ENCODE measurements around the gene TOM1L2. TPM values are rescaled to one million over a fixed set of nuclear protein-coding genes. Genes with fewer than 3 reads are reported as not detected.
A peak's percentile ranks its signal among the peaks of the same experiment; 100 is the strongest.

Gene TOM1L2
- total and polyA plus RNA-seq, 2 experiments from 2014 or later: 21.5 to 29.6 TPM

DNA sequence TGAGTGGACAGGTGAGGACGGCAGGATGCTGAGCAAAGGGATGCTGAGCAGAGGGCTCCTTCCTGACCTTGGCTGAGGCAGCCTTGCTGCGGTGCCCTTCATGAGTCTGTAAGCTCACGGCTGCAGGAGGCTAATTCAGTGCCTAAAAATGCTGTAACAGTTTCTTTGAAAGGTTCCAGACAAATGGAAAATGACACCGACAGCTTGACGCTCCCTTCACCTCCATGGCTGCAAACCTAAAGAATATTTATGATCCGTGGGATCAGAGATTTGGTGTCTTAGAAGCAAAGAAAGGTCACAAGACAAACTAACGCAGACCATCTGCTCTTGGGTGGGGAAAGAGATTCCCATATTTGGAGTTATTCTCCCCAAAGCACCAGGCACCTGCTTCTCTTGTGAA lies 28.0 kb downstream of the TOM1L2 start:
- no peaks in the 10 kb centered on the region for H3K9me2 ChIP-seq (replicated peaks; ENCODE audit: insufficient read depth)
- 41% methylated on average over 7 of the region's 7 CpGs for whole genome bisulfite sequencing (ENCODE audit: low lambda C conversion rate, missing lambda C conversion rate)
- peaks cover 56% of the 10 kb centered on the region for H3K4me1 ChIP-seq (ENCODE audit: insufficient read depth)
- DNase-seq (ENCODE audit: low spot score): no peak
- no peak for TF ChIP-seq EZH2phosphoT487 (IDR thresholded peaks at IDR 0.05; ENCODE audit: low read depth, severe bottlenecking, unreplicated experiment)
- TF ChIP-seq EZH2 (IDR thresholded peaks at IDR 0.05; ENCODE audit: borderline replicate concordance): no peak
- TF ChIP-seq, protein P1, sequence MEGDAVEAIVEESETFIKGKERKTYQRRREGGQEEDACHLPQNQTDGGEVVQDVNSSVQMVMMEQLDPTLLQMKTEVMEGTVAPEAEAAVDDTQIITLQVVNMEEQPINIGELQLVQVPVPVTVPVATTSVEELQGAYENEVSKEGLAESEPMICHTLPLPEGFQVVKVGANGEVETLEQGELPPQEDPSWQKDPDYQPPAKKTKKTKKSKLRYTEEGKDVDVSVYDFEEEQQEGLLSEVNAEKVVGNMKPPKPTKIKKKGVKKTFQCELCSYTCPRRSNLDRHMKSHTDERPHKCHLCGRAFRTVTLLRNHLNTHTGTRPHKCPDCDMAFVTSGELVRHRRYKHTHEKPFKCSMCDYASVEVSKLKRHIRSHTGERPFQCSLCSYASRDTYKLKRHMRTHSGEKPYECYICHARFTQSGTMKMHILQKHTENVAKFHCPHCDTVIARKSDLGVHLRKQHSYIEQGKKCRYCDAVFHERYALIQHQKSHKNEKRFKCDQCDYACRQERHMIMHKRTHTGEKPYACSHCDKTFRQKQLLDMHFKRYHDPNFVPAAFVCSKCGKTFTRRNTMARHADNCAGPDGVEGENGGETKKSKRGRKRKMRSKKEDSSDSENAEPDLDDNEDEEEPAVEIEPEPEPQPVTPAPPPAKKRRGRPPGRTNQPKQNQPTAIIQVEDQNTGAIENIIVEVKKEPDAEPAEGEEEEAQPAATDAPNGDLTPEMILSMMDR (IDR thresholded peaks at IDR 0.05; ENCODE audit: poor library complexity): no peak
- no peak overlapping the region for H3K4me3 ChIP-seq
- no peaks in the 10 kb centered on the region for H3K9me3 ChIP-seq (ENCODE audit: low read depth)
- no peaks in the 10 kb centered on the region for H3K36me3 ChIP-seq (replicated peaks; ENCODE audit: insufficient read depth, low read depth)
- no peak overlapping the region for H2AFZ ChIP-seq
- no peaks in the 10 kb centered on the region for H4K20me1 ChIP-seq (ENCODE audit: insufficient read depth, poor library complexity, severe bottlenecking)
- peak overlapping the region; percentile 58 for H3K4me2 ChIP-seq
- peaks cover 67% of the 10 kb centered on the region for H3K79me2 ChIP-seq
- no peaks in the 10 kb centered on the region for H3K27me3 ChIP-seq
- peak overlapping the region; percentile 68 for H3K27ac ChIP-seq

DNA sequence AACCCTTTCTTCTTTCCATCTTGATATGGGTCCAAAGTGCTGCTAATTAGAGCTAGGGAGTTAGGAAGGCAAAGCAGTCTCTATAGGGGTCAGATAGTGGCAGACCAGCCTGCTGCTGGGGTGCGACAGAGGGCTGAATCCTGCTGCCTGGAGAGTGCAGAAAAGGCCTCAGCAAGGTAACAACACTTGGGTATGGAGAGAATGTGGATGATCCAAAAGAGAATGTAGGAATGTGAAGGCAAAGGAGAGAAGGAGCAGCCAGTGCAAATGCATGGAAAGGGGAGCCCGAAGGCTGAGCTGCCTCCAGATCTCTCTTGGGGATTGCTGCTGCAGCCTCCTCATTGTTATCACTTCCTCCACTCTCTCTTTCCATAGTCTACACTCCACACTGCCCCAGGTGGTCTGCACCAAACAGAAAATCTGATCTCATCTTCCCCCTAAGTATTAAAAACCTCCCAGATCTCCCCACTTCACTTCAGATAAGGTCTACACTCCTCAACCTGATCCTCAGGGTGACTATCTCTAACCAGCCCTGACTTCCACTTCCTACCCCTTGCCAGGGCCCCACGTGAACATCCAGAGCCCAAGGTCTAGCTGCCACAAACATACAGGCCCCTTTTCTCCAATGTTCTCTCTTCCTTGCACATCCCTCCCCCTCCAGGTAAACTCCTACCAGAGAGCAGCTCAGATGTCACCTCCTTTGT lies 28.8 kb downstream of the TOM1L2 start:
- H3K9me2 ChIP-seq (replicated peaks; ENCODE audit: insufficient read depth): no peaks in the 10 kb centered on the region
- peaks cover 56% of the 10 kb centered on the region for H3K4me1 ChIP-seq (ENCODE audit: insufficient read depth)
- TF ChIP-seq, protein P1 (IDR thresholded peaks at IDR 0.05; ENCODE audit: poor library complexity): no peak
- no peak for TF ChIP-seq EZH2 (IDR thresholded peaks at IDR 0.05; ENCODE audit: borderline replicate concordance)
- TF ChIP-seq EZH2phosphoT487 (IDR thresholded peaks at IDR 0.05; ENCODE audit: low read depth, severe bottlenecking, unreplicated experiment): no peak
- no peaks in the 10 kb centered on the region for H3K9me3 ChIP-seq (ENCODE audit: low read depth)
- no peaks in the 10 kb centered on the region for H4K20me1 ChIP-seq (ENCODE audit: insufficient read depth, poor library complexity, severe bottlenecking)
- no peaks in the 10 kb centered on the region for H3K27me3 ChIP-seq
- no peak for DNase-seq (ENCODE audit: low spot score)
- H3K36me3 ChIP-seq (replicated peaks; ENCODE audit: insufficient read depth, low read depth): no peaks in the 10 kb centered on the region
- H2AFZ ChIP-seq: no peak overlapping the region
- H3K27ac ChIP-seq: peak overlapping the region; percentile 68
- 42% methylated on average over 3 of the region's 3 CpGs for WGBS (ENCODE audit: low lambda C conversion rate, missing lambda C conversion rate)
- peaks cover 69% of the 10 kb centered on the region for H3K79me2 ChIP-seq
- no peak overlapping the region for H3K4me3 ChIP-seq
- H3K4me2 ChIP-seq: peak overlapping the region; percentile 58

DNA sequence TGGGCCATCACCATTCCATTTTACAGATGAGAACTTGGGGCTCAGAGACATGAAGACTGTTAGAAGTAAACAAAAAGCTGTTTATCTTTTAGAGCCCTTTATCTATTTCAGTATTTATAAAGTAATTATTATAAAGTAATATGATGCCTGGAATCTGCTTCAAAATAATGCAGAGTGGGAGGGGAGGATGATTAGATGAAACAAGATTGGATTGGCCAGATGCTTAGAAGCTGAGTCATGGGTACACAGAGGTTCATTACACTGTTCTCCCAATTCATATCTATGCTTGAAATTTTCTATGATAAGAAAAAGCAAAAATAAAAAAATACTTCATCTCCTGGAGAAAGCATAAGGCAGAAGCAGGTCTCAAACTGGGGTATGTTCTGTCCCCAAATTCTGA lies 29.4 kb downstream of the TOM1L2 start:
- DNase-seq (ENCODE audit: low spot score): no peak
- Histone ChIP-seq H3K27me3 (no peaks in the 10 kb centered on the region), H3K27ac (peak overlapping the region; percentile 68), H3K79me2 (peaks cover 69% of the 10 kb centered on the region), H2AFZ (no peak overlapping the region), H4K20me1 (ENCODE audit: insufficient read depth, poor library complexity, severe bottlenecking) (no peaks in the 10 kb centered on the region), H3K4me3 (no peak overlapping the region), H3K36me3 (replicated peaks; ENCODE audit: insufficient read depth, low read depth) (no peaks in the 10 kb centered on the region), H3K4me2 (peak overlapping the region; percentile 58), H3K9me3 (ENCODE audit: low read depth) (no peaks in the 10 kb centered on the region), H3K4me1 (ENCODE audit: insufficient read depth) (peaks cover 60% of the 10 kb centered on the region), H3K9me2 (replicated peaks; ENCODE audit: insufficient read depth) (no peaks in the 10 kb centered on the region)
- TF ChIP-seq EZH2phosphoT487 (IDR thresholded peaks at IDR 0.05; ENCODE audit: low read depth, severe bottlenecking, unreplicated experiment) (no peak), EZH2 (IDR thresholded peaks at IDR 0.05; ENCODE audit: borderline replicate concordance) (no peak)
- TF ChIP-seq, protein P1 (IDR thresholded peaks at IDR 0.05; ENCODE audit: poor library complexity): no peak
